Measurements from ENCODE around the gene CDC42EP3.

CDC42EP3 gene

GRCh38 chr2:37671009-37671815, at the start of gene CDC42EP3:
CDC42EP3 (minus strand) TSS chr2:37671642; CDS start chr2:37646587, 25,055 bp downstream.
- DNase-seq, result peak; percentile 48 to 56 (median 50)

- DNase-seq, result no peak
These were observed 49.7 kb upstream of the CDC42EP3 start for GRCh38 chr2:37721201-37721560.

GRCh38 chr2:37720533-37721200, 49.2 kb upstream of the CDC42EP3 start:
- DNase-seq, result no peak

- DNase-seq, result no peak
These were observed 47.2 kb upstream of the CDC42EP3 start for GRCh38 chr2:37718515-37719161.

GRCh38 chr2:37713258-37713700, 41.8 kb upstream of the CDC42EP3 start:
- DNase-seq, result no peak

- DNase-seq, result no peak
These were observed 40.4 kb upstream of the CDC42EP3 start for GRCh38 chr2:37711831-37712230.

GRCh38 chr2:37711308-37711731, 39.9 kb upstream of the CDC42EP3 start:
- DNase-seq, result no peak

GRCh38 chr2:37709111-37709510, 37.7 kb upstream of the CDC42EP3 start:
- DNase-seq, result no peak

- DNase-seq, result no peak
These were observed 36.7 kb upstream of the CDC42EP3 start for GRCh38 chr2:37708146-37708545.

- DNase-seq, result no peak
These were observed 36.0 kb upstream of the CDC42EP3 start for GRCh38 chr2:37707393-37707792.

GRCh38 chr2:37706334-37707183, 35.1 kb upstream of the CDC42EP3 start:
- DNase-seq, result no peak

- DNase-seq, result no peak
These were observed 33.7 kb upstream of the CDC42EP3 start for GRCh38 chr2:37705191-37705590.

- DNase-seq, result no peak
These were observed 27.6 kb upstream of the CDC42EP3 start for GRCh38 chr2:37698931-37699481.

- no peak for DNase-seq
These were observed 23.9 kb upstream of the CDC42EP3 start for GRCh38 chr2:37695336-37695735.

- DNase-seq, result no peak
These were observed 21.3 kb upstream of the CDC42EP3 start for GRCh38 chr2:37692711-37693110.

GRCh38 chr2:37689751-37690150, 18.3 kb upstream of the CDC42EP3 start:
- DNase-seq, result no peak

GRCh38 chr2:37688771-37689468, 17.5 kb upstream of the CDC42EP3 start:
- DNase-seq, result no peak

GRCh38 chr2:37686792-37687526, 15.5 kb upstream of the CDC42EP3 start:
- no peak for DNase-seq

- no peak for DNase-seq
These were observed 13.4 kb upstream of the CDC42EP3 start for GRCh38 chr2:37684809-37685208.

- no peak for DNase-seq
These were observed 12.7 kb upstream of the CDC42EP3 start for GRCh38 chr2:37683921-37684780.

All from activated CD4-positive, CD25-positive, alpha-beta regulatory T cell (primary cell).